RCC 7860 (cell line): ENCODE measurements around the gene ACVR2B.
A peak's percentile ranks its signal among the peaks of the same experiment; 100 is the strongest.
"Not testable (repeated sequence)": the region's sequence is repeated elsewhere in the genome, so short reads cannot be mapped to it uniquely, and the experiment has no call there.

Source experiments
- DNase-seq: peaks from one replicate; pipeline ENCODE4 v3.0.0-alpha.2; 2015; ENCODE audit warnings: low spot score
- FAIRE-seq: peaks from 2 replicates; lab custom pipeline; 2012; peaks lifted over from hg19 to GRCh38; lab: Jason Lieb, UNC

The ACVR2B gene

GRCh38 chr3:38453075-38453912, at the start of gene ACVR2B:
TSS of gene ACVR2B (plus strand) at chr3:38453890. CDS start at chr3:38454323, 433 bp downstream.
- DNase-seq: peak; percentile 56
- FAIRE-seq: no peak

- FAIRE-seq (no peak), DNase-seq (no peak)
These were observed 49.4 kb upstream of the ACVR2B start for GRCh38 chr3:38404286-38404685.

GRCh38 chr3:38411591-38411990, 42.1 kb upstream of the ACVR2B start:
- FAIRE-seq (no peak), DNase-seq (no peak)

GRCh38 chr3:38420758-38421157, 32.9 kb upstream of the ACVR2B start:
- DNase-seq, FAIRE-seq: not testable (repeated sequence)

GRCh38 chr3:38421679-38422336, 31.9 kb upstream of the ACVR2B start:
- FAIRE-seq (no peak), DNase-seq (no peak)

- DNase-seq, FAIRE-seq: not testable (repeated sequence)
These were observed 26.8 kb upstream of the ACVR2B start for GRCh38 chr3:38426798-38427426.

- not testable (repeated sequence) for FAIRE-seq, DNase-seq
These were observed 20.6 kb upstream of the ACVR2B start for GRCh38 chr3:38432871-38433658.

- not testable (repeated sequence) for FAIRE-seq, DNase-seq
These were observed 20.0 kb upstream of the ACVR2B start for GRCh38 chr3:38433661-38434060.

GRCh38 chr3:38438436-38439069, 15.1 kb upstream of the ACVR2B start:
- not testable (repeated sequence) for DNase-seq, FAIRE-seq

GRCh38 chr3:38443205-38443604, 10.5 kb upstream of the ACVR2B start:
- DNase-seq, FAIRE-seq: not testable (repeated sequence)

- DNase-seq (no peak), FAIRE-seq (no peak)
These were observed 7.5 kb upstream of the ACVR2B start for GRCh38 chr3:38446085-38446686.

- no peak for FAIRE-seq
These were observed 6.9 kb upstream of the ACVR2B start for GRCh38 chr3:38446812-38447211.

GRCh38 chr3:38450853-38451252, 2.8 kb upstream of the ACVR2B start:
- no peak for FAIRE-seq
- no peak for DNase-seq

More at GRCh38 chr3:38446812-38447211, 6.9 kb upstream of the ACVR2B start:
- no peak for DNase-seq

- no peak for FAIRE-seq
- DNase-seq: no peak
These were observed 155 bp downstream of the ACVR2B start for GRCh38 chr3:38453913-38454177.

GRCh38 chr3:38454178-38454883, 641 bp downstream of the ACVR2B start:
- FAIRE-seq (no peak), DNase-seq (no peak)

- FAIRE-seq (no peak), DNase-seq (peak; percentile 35)
These were observed 1.4 kb downstream of the ACVR2B start for GRCh38 chr3:38454884-38455638.

GRCh38 chr3:38455639-38456430, 2.1 kb downstream of the ACVR2B start:
- DNase-seq (no peak), FAIRE-seq (no peak)
